ENCODE results near the gene L3MBTL3. TPM values are rescaled to one million over a fixed set of nuclear protein-coding genes. Genes with fewer than 3 reads are reported as not detected.

L3MBTL3 gene
- 7.0 and 8.3 TPM in 2 replicates for total RNA-seq

GRCh38 chr6:130018292-130018743 lies at the start of gene L3MBTL3:
Gene L3MBTL3, plus strand, starts transcription at chr6:130018581. Its CDS starts 24,119 bp downstream, at chr6:130042700.
- DNase-seq (ENCODE audit: low spot score), result peak; percentile 79
- Mint-ChIP-seq H3K9me3 (no peaks in the 10 kb centered on the region), H3K4me3 (ENCODE audit: low read depth) (peak within 1 kb of the TSS; percentile 99), H3K36me3 (ENCODE audit: low read depth) (peaks cover 3% of the 10 kb centered on the region), H3K4me1 (ENCODE audit: low read depth) (peaks cover 8% of the 10 kb centered on the region), H3K27me3 (ENCODE audit: low read depth) (peaks cover 21% of the 10 kb centered on the region), H3K27ac (peak within 1 kb of the TSS; percentile 93)
- intact Hi-C loops (cut with micrococcal nuclease), result no loop called here

GRCh38 chr6:129969064-129969463 lies 49.3 kb upstream of the L3MBTL3 start:
- H3K36me3 Mint-ChIP-seq (ENCODE audit: low read depth), result no peaks in the 10 kb centered on the region
- no peaks in the 10 kb centered on the region for H3K4me1 Mint-ChIP-seq (ENCODE audit: low read depth)
- no peak overlapping the region for H3K4me3 Mint-ChIP-seq (ENCODE audit: low read depth)
- intact Hi-C loops (cut with micrococcal nuclease), result no loop called here
- DNase-seq (ENCODE audit: low spot score), result no peak
- peaks cover 16% of the 10 kb centered on the region for H3K27me3 Mint-ChIP-seq (ENCODE audit: low read depth)
- no peak overlapping the region for H3K27ac Mint-ChIP-seq
- H3K9me3 Mint-ChIP-seq, result no peaks in the 10 kb centered on the region

DNA sequence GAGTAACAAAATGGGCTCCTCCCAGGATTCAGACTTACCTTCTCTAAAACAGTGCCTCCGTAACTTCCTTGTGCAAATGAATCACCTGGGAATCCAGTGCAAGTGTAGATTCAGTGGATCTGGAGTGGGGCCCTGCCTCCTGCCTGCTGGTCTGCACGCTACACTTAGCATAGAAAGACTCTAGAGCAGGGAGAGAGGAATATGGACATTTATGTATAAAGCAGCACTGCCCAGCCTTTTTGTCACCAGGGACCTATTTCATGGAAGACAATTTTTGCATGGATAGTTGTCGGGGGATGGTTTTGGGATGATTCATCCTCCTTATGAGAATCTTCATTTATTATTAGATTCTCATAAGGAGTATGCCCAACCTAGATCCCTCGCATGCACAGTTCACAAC lies 42.3 kb upstream of the L3MBTL3 start:
- no peaks in the 10 kb centered on the region for H3K36me3 Mint-ChIP-seq (ENCODE audit: low read depth)
- H3K4me3 Mint-ChIP-seq (ENCODE audit: low read depth), result no peak overlapping the region
- peaks cover 6% of the 10 kb centered on the region for H3K27me3 Mint-ChIP-seq (ENCODE audit: low read depth)
- peaks cover 15% of the 10 kb centered on the region for H3K9me3 Mint-ChIP-seq
- no peaks in the 10 kb centered on the region for H3K4me1 Mint-ChIP-seq (ENCODE audit: low read depth)
- intact Hi-C loops (cut with micrococcal nuclease), result no loop called here
- no peak overlapping the region for H3K27ac Mint-ChIP-seq
- no peak for DNase-seq (ENCODE audit: low spot score)

DNA sequence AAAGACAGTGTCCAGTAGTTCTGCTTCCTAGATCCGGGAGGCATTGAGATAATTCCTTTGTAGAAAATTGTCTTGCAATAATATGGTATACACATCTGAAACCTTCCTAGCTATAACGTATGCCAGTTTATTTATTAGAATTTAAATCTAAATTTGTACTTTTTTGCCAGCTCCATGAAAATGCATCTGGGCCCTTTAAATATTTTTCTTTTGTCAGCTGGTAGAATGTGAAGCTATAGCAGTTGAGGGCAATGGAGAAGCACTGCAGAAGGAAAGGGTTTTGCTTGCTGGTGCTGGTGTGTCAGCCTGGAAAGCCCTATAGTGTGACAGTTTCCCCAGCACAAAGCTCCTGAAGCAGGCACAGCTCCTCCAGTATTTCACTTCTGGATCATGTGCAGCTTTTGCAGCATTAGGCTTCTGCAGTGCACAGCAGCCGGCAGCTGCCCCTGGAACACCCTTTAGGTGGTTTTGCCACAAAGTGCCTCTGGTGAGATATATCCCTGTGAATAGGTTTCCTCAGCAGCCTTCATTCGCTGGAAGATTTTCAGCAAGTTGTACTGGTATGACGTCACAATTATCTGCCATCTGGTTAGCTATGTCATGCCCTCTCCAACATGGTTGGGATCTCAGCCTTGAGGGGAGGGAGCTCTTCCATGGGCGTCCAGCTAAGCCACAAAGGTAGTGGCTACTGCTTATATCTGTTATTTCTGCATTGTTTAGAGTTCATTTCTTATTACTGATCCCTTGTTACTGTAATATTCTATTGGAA lies 40.0 kb upstream of the L3MBTL3 start:
- Mint-ChIP-seq H3K36me3 (ENCODE audit: low read depth) (no peaks in the 10 kb centered on the region), H3K4me3 (ENCODE audit: low read depth) (no peak overlapping the region), H3K4me1 (ENCODE audit: low read depth) (no peaks in the 10 kb centered on the region), H3K9me3 (peaks cover 15% of the 10 kb centered on the region), H3K27me3 (ENCODE audit: low read depth) (peaks cover 3% of the 10 kb centered on the region), H3K27ac (no peak overlapping the region)
- intact Hi-C loops (cut with micrococcal nuclease), result no loop called here
- no peak for DNase-seq (ENCODE audit: low spot score)

DNA sequence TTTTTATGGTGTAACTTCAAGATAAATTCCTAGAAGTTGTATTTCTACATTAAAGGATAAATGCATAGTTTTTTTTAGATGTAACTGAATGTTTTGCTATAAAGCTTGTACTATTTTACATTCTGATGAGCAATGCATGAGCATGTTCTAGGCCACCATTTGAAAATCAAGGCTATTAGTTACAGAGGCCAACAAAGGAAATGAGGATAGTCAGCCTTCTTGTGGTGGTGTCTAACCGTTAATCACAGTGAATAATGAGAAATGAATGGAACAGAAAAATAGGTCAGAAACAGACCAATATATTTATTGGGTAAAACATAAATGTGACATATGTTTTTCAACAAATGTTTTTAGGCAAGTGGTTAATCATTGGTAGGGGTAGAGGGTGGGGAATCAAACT lies 37.6 kb upstream of the L3MBTL3 start:
- intact Hi-C loops (cut with micrococcal nuclease), result no loop called here
- H3K36me3 Mint-ChIP-seq (ENCODE audit: low read depth), result no peaks in the 10 kb centered on the region
- H3K4me1 Mint-ChIP-seq (ENCODE audit: low read depth), result no peaks in the 10 kb centered on the region
- no peak for DNase-seq (ENCODE audit: low spot score)
- H3K27ac Mint-ChIP-seq, result no peak overlapping the region
- peaks cover 10% of the 10 kb centered on the region for H3K27me3 Mint-ChIP-seq (ENCODE audit: low read depth)
- H3K4me3 Mint-ChIP-seq (ENCODE audit: low read depth), result no peak overlapping the region
- peaks cover 15% of the 10 kb centered on the region for H3K9me3 Mint-ChIP-seq

- intact Hi-C loops (cut with micrococcal nuclease), result no loop called here
- peaks cover 10% of the 10 kb centered on the region for H3K27me3 Mint-ChIP-seq (ENCODE audit: low read depth)
- no peak overlapping the region for H3K4me3 Mint-ChIP-seq (ENCODE audit: low read depth)
- peaks cover 15% of the 10 kb centered on the region for H3K9me3 Mint-ChIP-seq
- no peaks in the 10 kb centered on the region for H3K4me1 Mint-ChIP-seq (ENCODE audit: low read depth)
- no peak for DNase-seq (ENCODE audit: low spot score)
- H3K27ac Mint-ChIP-seq, result no peak overlapping the region
- H3K36me3 Mint-ChIP-seq (ENCODE audit: low read depth), result no peaks in the 10 kb centered on the region
These were observed 36.8 kb upstream of the L3MBTL3 start for GRCh38 chr6:129981598-129981997.

DNA sequence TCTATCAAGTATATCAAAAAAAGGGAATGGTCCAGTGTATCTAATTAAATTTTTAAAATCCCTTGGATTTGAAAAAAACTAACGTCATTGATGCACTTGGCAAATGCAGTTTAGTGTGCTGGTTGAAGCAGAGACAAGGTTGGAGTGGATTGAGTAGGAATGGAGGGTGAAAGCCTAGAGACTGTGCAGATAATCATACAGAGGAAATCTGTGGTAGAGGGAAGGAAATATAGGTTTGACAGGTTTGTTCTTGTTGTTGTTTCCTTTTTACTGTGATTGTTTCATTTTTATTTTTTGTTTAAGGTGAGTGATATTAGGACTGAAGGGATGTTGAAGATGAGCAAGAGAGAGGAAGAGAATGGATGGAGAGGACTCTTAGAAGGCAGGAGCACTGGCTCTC lies 29.0 kb upstream of the L3MBTL3 start:
- Mint-ChIP-seq H3K9me3 (no peaks in the 10 kb centered on the region), H3K27ac (no peak overlapping the region), H3K27me3 (ENCODE audit: low read depth) (peaks cover 7% of the 10 kb centered on the region), H3K4me1 (ENCODE audit: low read depth) (peaks cover 10% of the 10 kb centered on the region), H3K4me3 (ENCODE audit: low read depth) (no peak overlapping the region), H3K36me3 (ENCODE audit: low read depth) (no peaks in the 10 kb centered on the region)
- intact Hi-C loops (cut with micrococcal nuclease), result no loop called here
- DNase-seq (ENCODE audit: low spot score), result no peak

DNA sequence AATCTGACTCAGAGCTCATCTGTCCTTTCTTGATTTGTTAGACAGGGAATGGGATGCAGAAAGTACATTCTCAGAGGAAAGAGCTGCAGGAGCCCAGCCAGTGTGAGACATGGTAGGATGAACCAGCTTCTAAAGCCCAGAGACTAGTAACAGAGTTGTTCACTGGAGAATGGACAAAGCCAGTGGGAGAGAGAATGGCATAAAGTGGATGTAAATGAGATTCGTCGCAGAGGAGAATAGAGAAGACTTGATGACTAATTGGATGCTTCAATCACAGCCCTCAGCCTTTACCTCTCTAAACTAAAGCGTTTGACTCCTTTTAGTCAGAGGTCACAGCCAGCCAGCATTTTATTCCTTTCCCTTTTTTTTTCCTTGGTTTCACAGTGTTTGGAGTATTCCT lies 25.5 kb upstream of the L3MBTL3 start:
- Mint-ChIP-seq H3K27ac (no peak overlapping the region), H3K9me3 (no peaks in the 10 kb centered on the region), H3K4me1 (ENCODE audit: low read depth) (peaks cover 10% of the 10 kb centered on the region), H3K4me3 (ENCODE audit: low read depth) (no peak overlapping the region), H3K27me3 (ENCODE audit: low read depth) (peaks cover 7% of the 10 kb centered on the region), H3K36me3 (ENCODE audit: low read depth) (no peaks in the 10 kb centered on the region)
- DNase-seq (ENCODE audit: low spot score), result no peak
- intact Hi-C loops (cut with micrococcal nuclease), result no loop called here

DNA sequence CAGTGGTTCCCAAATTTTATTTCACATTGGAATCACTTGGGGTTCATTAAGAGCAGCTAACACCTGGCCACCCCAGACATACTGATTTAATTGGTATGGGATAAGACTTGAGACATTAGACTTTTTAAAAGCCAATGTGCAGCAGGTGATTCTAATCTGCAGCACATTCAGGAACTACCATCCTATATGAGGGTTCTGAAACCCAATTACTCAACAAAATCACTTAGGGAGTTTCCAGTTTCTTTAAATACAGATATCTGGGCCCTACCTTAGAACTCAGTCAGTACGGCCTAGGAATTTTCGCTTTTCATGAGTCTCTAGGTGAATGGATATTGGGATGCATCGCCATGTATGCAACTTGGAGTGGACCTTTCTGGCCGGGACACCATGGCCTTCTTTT lies 24.0 kb upstream of the L3MBTL3 start:
- Mint-ChIP-seq H3K27me3 (ENCODE audit: low read depth) (peaks cover 12% of the 10 kb centered on the region), H3K27ac (no peak overlapping the region), H3K36me3 (ENCODE audit: low read depth) (no peaks in the 10 kb centered on the region), H3K4me1 (ENCODE audit: low read depth) (peaks cover 4% of the 10 kb centered on the region), H3K9me3 (no peaks in the 10 kb centered on the region), H3K4me3 (ENCODE audit: low read depth) (no peak overlapping the region)
- no peak for DNase-seq (ENCODE audit: low spot score)
- intact Hi-C loops (cut with micrococcal nuclease), result no loop called here

GRCh38 chr6:129996387-129996786 lies 22.0 kb upstream of the L3MBTL3 start:
- no peaks in the 10 kb centered on the region for H3K36me3 Mint-ChIP-seq (ENCODE audit: low read depth)
- H3K27ac Mint-ChIP-seq, result no peak overlapping the region
- H3K4me3 Mint-ChIP-seq (ENCODE audit: low read depth), result no peak overlapping the region
- H3K9me3 Mint-ChIP-seq, result no peaks in the 10 kb centered on the region
- H3K27me3 Mint-ChIP-seq (ENCODE audit: low read depth), result peaks cover 23% of the 10 kb centered on the region
- intact Hi-C loops (cut with micrococcal nuclease), result no loop called here
- no peak for DNase-seq (ENCODE audit: low spot score)
- H3K4me1 Mint-ChIP-seq (ENCODE audit: low read depth), result peaks cover 3% of the 10 kb centered on the region

GRCh38 chr6:130000526-130001421 lies 17.6 kb upstream of the L3MBTL3 start:
- intact Hi-C loops (cut with micrococcal nuclease), result no loop called here
- DNase-seq (ENCODE audit: low spot score), result no peak
- Mint-ChIP-seq H3K9me3 (no peaks in the 10 kb centered on the region), H3K27me3 (ENCODE audit: low read depth) (peaks cover 35% of the 10 kb centered on the region), H3K27ac (no peak overlapping the region), H3K4me3 (ENCODE audit: low read depth) (no peak overlapping the region), H3K36me3 (ENCODE audit: low read depth) (no peaks in the 10 kb centered on the region), H3K4me1 (ENCODE audit: low read depth) (peaks cover 3% of the 10 kb centered on the region)

DNA sequence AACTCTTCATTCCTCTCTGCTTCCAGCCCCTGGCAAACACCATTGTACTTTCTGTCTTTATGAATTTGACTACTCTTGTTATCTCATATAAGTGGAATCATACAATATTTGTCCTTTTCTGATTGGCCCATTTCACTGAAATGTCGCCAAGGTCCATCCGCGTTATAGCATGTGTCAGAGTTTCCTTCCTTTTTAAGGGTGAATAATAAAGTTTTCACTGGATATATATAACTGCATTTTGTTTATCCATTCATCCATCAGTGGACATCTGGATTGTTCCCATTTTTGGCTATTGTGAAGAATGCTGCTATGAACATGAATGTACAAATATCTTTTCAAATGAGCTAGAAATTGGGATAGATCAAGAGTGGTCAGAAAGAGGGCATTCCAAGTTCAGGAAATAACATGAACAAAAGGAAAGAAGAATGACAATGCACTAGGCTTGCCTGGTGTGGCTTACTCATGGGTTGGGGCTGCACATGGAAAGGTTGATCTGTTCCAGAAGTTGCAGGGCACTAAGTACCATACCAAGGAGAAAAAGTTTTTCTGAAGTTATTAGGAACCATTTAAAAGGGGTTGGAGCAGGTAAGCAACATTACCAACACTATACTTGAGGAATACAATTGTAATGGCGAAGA lies 10.0 kb upstream of the L3MBTL3 start:
- Mint-ChIP-seq H3K27ac (no peak overlapping the region), H3K36me3 (ENCODE audit: low read depth) (no peaks in the 10 kb centered on the region), H3K9me3 (no peaks in the 10 kb centered on the region), H3K4me1 (ENCODE audit: low read depth) (peaks cover 1% of the 10 kb centered on the region), H3K27me3 (ENCODE audit: low read depth) (peaks cover 40% of the 10 kb centered on the region), H3K4me3 (ENCODE audit: low read depth) (no peak overlapping the region)
- intact Hi-C loops (cut with micrococcal nuclease), result no loop called here
- DNase-seq (ENCODE audit: low spot score), result no peak

Data from activated T-helper 2 cell treated with anti-CD3 and anti-CD28 coated beads, Interferon-gamma antibody, Interleukin-2, Interleukin-4, amounts not matched to agents 10 μg/mL and 5 μg/mL and 100 μg/mL, durations not matched to agents 14 hours and 24 hours and 36 hours (primary cell).